H9 (cell line): ENCODE measurements around the gene ZNRF2. TPM values are rescaled to one million over a fixed set of nuclear protein-coding genes. Genes with fewer than 3 reads are reported as not detected.
A peak's percentile ranks its signal among the peaks of the same experiment; 100 is the strongest.

Experiments used
- DNase-seq: peaks from one replicate; pipeline ENCODE4 v3.0.0-alpha.2; 2017
- H2AFZ ChIP-seq: one replicate; pipeline ENCODE4 v1.6.1; 2013; ENCODE audit warnings: mild to moderate bottlenecking, low read length, control low read depth, moderate library complexity
- H2AK5ac ChIP-seq: 2 replicates; pipeline ENCODE4 v1.6.1; 2013; ENCODE audit warnings: low read length, control low read depth, mixed read lengths; ENCODE audit not compliant: insufficient read length
- H2BK120ac ChIP-seq: one replicate; pipeline ENCODE4 v1.6.1; 2013; ENCODE audit warnings: low read depth, mild to moderate bottlenecking, low read length, control low read depth, inconsistent platforms; ENCODE audit not compliant: poor library complexity, severe bottlenecking
- H2BK12ac ChIP-seq: 2 replicates; pipeline ENCODE4 v1.6.1; 2013; ENCODE audit warnings: low read length, control low read depth, mixed read lengths, low read depth; ENCODE audit not compliant: insufficient read length
- H2BK15ac ChIP-seq: 2 replicates; pipeline ENCODE4 v1.6.1; 2013; ENCODE audit warnings: low read depth, low read length, control low read depth
- H2BK20ac ChIP-seq: one replicate; pipeline ENCODE4 v1.6.1; 2013; ENCODE audit warnings: low read depth, mild to moderate bottlenecking, low read length, control low read depth, inconsistent platforms; ENCODE audit not compliant: poor library complexity, severe bottlenecking
- H2BK5ac ChIP-seq: 2 replicates; pipeline ENCODE4 v1.6.1; 2013; ENCODE audit warnings: low read length, control low read depth, mixed read lengths; ENCODE audit not compliant: insufficient read length
- H3K14ac ChIP-seq: 2 replicates; pipeline ENCODE4 v1.6.1; 2013; ENCODE audit warnings: low read length, control low read depth; ENCODE audit not compliant: insufficient read depth
- H3K18ac ChIP-seq: 2 replicates; pipeline ENCODE4 v1.6.1; 2013; ENCODE audit warnings: low read depth, mild to moderate bottlenecking, mixed read lengths, low read length, control low read depth; ENCODE audit not compliant: insufficient read length
- H3K23ac ChIP-seq: 2 replicates; pipeline ENCODE4 v1.6.1; 2013; ENCODE audit warnings: low read length, control low read depth, mixed read lengths, low read depth; ENCODE audit not compliant: insufficient read length
- H3K23me2 ChIP-seq: 2 replicates; pipeline ENCODE4 v1.6.1; 2013; ENCODE audit warnings: low read depth, mild to moderate bottlenecking, mixed read lengths, low read length, control low read depth; ENCODE audit not compliant: insufficient read length, poor library complexity, severe bottlenecking
- H3K27ac ChIP-seq: 2 replicates; pipeline ENCODE4 v1.5.1; 2013; ENCODE audit warnings: low read length, control low read depth, mixed read lengths, low read depth; ENCODE audit not compliant: insufficient read length
- H3K27me3 ChIP-seq: 2 replicates; pipeline ENCODE4 v1.6.1; 2013; ENCODE audit warnings: low read length, control low read depth, inconsistent platforms; ENCODE audit not compliant: insufficient read depth
- H3K4ac ChIP-seq: 2 replicates; pipeline ENCODE4 v1.6.1; 2013; ENCODE audit warnings: low read depth, mild to moderate bottlenecking, control low read depth, inconsistent platforms, low read length, moderate library complexity
- H3K4me1 ChIP-seq: 2 replicates; pipeline ENCODE4 v1.6.1; 2013; ENCODE audit warnings: low read length, control low read depth, inconsistent platforms; ENCODE audit not compliant: insufficient read depth
- H3K4me2 ChIP-seq: 2 replicates; pipeline ENCODE4 v1.6.1; 2013; ENCODE audit warnings: low read length, control low read depth, mixed read lengths; ENCODE audit not compliant: insufficient read length, insufficient read depth
- H3K56ac ChIP-seq: 2 replicates; pipeline ENCODE4 v1.6.1; 2013; ENCODE audit warnings: low read depth, mild to moderate bottlenecking, mixed read lengths, low read length, control low read depth; ENCODE audit not compliant: insufficient read length
- H3K79me1 ChIP-seq: 2 replicates; pipeline ENCODE4 v1.6.1; 2013; ENCODE audit warnings: low read depth, mild to moderate bottlenecking, moderate library complexity, low read length, control low read depth, inconsistent platforms; ENCODE audit not compliant: insufficient read depth, poor library complexity, severe bottlenecking
- H3K79me2 ChIP-seq: 2 replicates; pipeline ENCODE4 v1.6.1; 2013; ENCODE audit warnings: low read length, control low read depth, inconsistent platforms; ENCODE audit not compliant: insufficient read depth
- H3K9ac ChIP-seq: 2 replicates; pipeline ENCODE4 v1.6.1; 2013; ENCODE audit warnings: low read length, control low read depth, mixed read lengths; ENCODE audit not compliant: insufficient read length; ENCODE audit errors: extremely low read depth
- H3K9me3 ChIP-seq: one replicate; pipeline ENCODE4 v1.6.1; 2013; ENCODE audit warnings: low read depth, low read length, inconsistent platforms; ENCODE audit not compliant: control insufficient read depth
- H3T11ph ChIP-seq: one replicate; pipeline ENCODE4 v1.6.1; 2013; ENCODE audit warnings: mild to moderate bottlenecking, low read length, control low read depth, inconsistent platforms
- H4K20me1 ChIP-seq: one replicate; pipeline ENCODE4 v1.6.1; 2013; ENCODE audit not compliant: control insufficient read depth, insufficient read length, insufficient read depth
- H4K5ac ChIP-seq: 2 replicates; pipeline ENCODE4 v1.6.1; 2013; ENCODE audit warnings: low read depth, mild to moderate bottlenecking, mixed read lengths, low read length, control low read depth; ENCODE audit not compliant: insufficient read length
- H4K8ac ChIP-seq: replicated peaks from 2 replicates; pipeline ENCODE4 v1.6.1; 2013; ENCODE audit warnings: low read length, control low read depth, mixed read lengths, low read depth; ENCODE audit not compliant: insufficient read length
- H4K91ac ChIP-seq: 2 replicates; pipeline ENCODE4 v1.6.1; 2013; ENCODE audit warnings: low read depth, mild to moderate bottlenecking, moderate library complexity, mixed read lengths, low read length, control low read depth; ENCODE audit not compliant: insufficient read length
- H3K27ac Mint-ChIP-seq, 3 experiments: 2 replicates in 2 of 3; 3 replicates in 1 of 3; pipeline ENCODE4 v1.8.0; 2020 to 2021; ENCODE audit warnings: mixed read lengths in 3 of 3, mild to moderate bottlenecking in 1 of 3, moderate library complexity in 1 of 3
- H3K27me3 Mint-ChIP-seq: 2 replicates; pipeline ENCODE4 v1.8.0; 2021; ENCODE audit warnings: low read depth, mild to moderate bottlenecking, moderate library complexity, mixed read lengths
- H3K36me3 Mint-ChIP-seq, 3 experiments: 2 replicates in 2 of 3; 3 replicates in 1 of 3; pipeline ENCODE4 v1.8.0; 2020 to 2021; ENCODE audit warnings: low read depth in 3 of 3, mixed read lengths in 3 of 3; ENCODE audit not compliant: insufficient read depth in 1 of 3
- H3K4me1 Mint-ChIP-seq, 2 experiments: 2 replicates each; pipeline ENCODE4 v1.8.0; 2020; ENCODE audit warnings: mixed read lengths in 2 of 2
- H3K4me3 Mint-ChIP-seq, 2 experiments: 2 replicates in 1 of 2; 3 replicates in 1 of 2; pipeline ENCODE4 v1.8.0; 2020 to 2021; ENCODE audit warnings: mild to moderate bottlenecking in 2 of 2, mixed read lengths in 2 of 2, moderate library complexity in 1 of 2
- H3K9me3 Mint-ChIP-seq, 2 experiments: 2 replicates in 1 of 2; 3 replicates in 1 of 2; pipeline ENCODE4 v1.8.0; 2020; ENCODE audit warnings: mild to moderate bottlenecking in 2 of 2, mixed read lengths in 2 of 2, moderate library complexity in 1 of 2
- WGBS: extraction: QIAGEN DNeasy Blood & Tissue Kit; methylation state at CpG from one replicate; pipeline ENCODE4 v1.1.7; 2013; ENCODE audit warnings: missing lambda C conversion rate, low lambda C conversion rate, mixed read lengths; ENCODE audit not compliant: insufficient read length; ENCODE audit errors: extremely low coverage; 5-methylcytosine and 5-hydroxymethylcytosine counted together
- total RNA-seq: library from RNA; stranded (reverse); gene quantifications from 2 replicates; pipeline ENCODE4 v1.2.1, GENCODE V29; 2021
- TF ChIP-seq, protein P1 (sequence below): fragments of 200-600 bp; sonication (generic); conservative IDR thresholded peaks from 3 replicates; pipeline ENCODE4 v1.8.0; 2021; ENCODE audit warnings: antibody characterized with exemption, mild to moderate bottlenecking

Gene ZNRF2
- total RNA-seq, 1 experiment from 2014 or later, result 16.5 TPM

DNA sequence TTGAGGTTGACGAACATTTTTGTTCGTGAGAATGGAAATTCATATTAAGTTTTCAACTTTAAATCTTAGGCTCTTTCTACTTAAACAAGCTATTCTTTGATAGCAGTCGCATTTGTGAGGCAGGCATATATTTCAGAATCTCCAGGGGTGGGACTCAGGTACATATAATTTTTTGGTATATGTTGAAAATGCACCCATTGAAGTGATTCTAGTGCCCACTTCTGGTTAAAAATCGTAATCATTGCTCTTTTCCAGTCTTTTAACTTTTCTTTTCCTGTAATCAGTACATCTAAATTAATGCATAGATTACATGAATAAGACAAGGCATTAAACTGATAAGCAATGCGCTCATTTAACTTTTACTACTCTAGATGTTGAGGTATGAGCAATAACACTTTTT lies 67.8 kb downstream of the ZNRF2 start:
- Histone ChIP-seq H3K27ac (no peak overlapping the region), H2BK5ac (no peak overlapping the region), H2AK5ac (no peak overlapping the region), H3K9ac (no peak overlapping the region), H4K91ac (no peak overlapping the region), H2BK12ac (no peak overlapping the region), H4K5ac (no peak overlapping the region), H3K23me2 (no peaks in the 10 kb centered on the region), H3K4ac (no peak overlapping the region), H2BK20ac (no peak overlapping the region), H3K9me3 (no peaks in the 10 kb centered on the region), H3K4me1 (peaks cover 4% of the 10 kb centered on the region), H2BK15ac (no peak overlapping the region), H3T11ph (no peak overlapping the region), H3K23ac (no peak overlapping the region), H2AFZ (no peak overlapping the region), H3K27me3 (no peaks in the 10 kb centered on the region), H4K20me1 (no peaks in the 10 kb centered on the region), H3K18ac (no peak overlapping the region), H2BK120ac (no peak overlapping the region), H3K79me2 (no peaks in the 10 kb centered on the region; the same call in 1 of the 2 replicates), H3K4me2 (no peak overlapping the region), H3K14ac (no peak overlapping the region), H3K56ac (no peak overlapping the region), H3K79me1 (no peaks in the 10 kb centered on the region), H4K8ac (no peak overlapping the region)
- DNase-seq, result no peak
- peaks cover 69 to 90% of the 10 kb centered on the region in 2 experiments for H3K4me1 Mint-ChIP-seq
- no CpG with 5 or more reads among the region's 5 CpGs for WGBS
- H3K27ac Mint-ChIP-seq, result peak overlapping the region in 1 of 3 experiments; percentile 98; a peak in 3 of 7 replicates
- TF ChIP-seq, protein P1, sequence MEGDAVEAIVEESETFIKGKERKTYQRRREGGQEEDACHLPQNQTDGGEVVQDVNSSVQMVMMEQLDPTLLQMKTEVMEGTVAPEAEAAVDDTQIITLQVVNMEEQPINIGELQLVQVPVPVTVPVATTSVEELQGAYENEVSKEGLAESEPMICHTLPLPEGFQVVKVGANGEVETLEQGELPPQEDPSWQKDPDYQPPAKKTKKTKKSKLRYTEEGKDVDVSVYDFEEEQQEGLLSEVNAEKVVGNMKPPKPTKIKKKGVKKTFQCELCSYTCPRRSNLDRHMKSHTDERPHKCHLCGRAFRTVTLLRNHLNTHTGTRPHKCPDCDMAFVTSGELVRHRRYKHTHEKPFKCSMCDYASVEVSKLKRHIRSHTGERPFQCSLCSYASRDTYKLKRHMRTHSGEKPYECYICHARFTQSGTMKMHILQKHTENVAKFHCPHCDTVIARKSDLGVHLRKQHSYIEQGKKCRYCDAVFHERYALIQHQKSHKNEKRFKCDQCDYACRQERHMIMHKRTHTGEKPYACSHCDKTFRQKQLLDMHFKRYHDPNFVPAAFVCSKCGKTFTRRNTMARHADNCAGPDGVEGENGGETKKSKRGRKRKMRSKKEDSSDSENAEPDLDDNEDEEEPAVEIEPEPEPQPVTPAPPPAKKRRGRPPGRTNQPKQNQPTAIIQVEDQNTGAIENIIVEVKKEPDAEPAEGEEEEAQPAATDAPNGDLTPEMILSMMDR, result no peak; the same call in 2 of the 3 replicates
- H3K27me3 Mint-ChIP-seq, result no peaks in the 10 kb centered on the region
- H3K9me3 Mint-ChIP-seq, result no peaks in the 10 kb centered on the region
- no peak overlapping the region for H3K4me3 Mint-ChIP-seq
- H3K36me3 Mint-ChIP-seq, result peaks cover 3 to 9% (median 8%) of the 10 kb centered on the region in 3 experiments; a peak in 6 of 7 replicates
